ENCODE results near the gene HMG20A.

HMG20A gene

GRCh38 chr15:77426871-77427270 lies 6.2 kb downstream of the HMG20A start:
- no peak for DNase-seq

- DNase-seq: no peak
These were observed 9.5 kb downstream of the HMG20A start for GRCh38 chr15:77430213-77430612.

GRCh38 chr15:77430652-77431051 lies 10.0 kb downstream of the HMG20A start:
- DNase-seq: no peak

- no peak for DNase-seq
These were observed 16.1 kb downstream of the HMG20A start for GRCh38 chr15:77436822-77437221.

- no peak for DNase-seq
These were observed 16.6 kb downstream of the HMG20A start for GRCh38 chr15:77437264-77437663.

GRCh38 chr15:77440378-77440999 lies 19.8 kb downstream of the HMG20A start:
- no peak for DNase-seq

- no peak for DNase-seq
These were observed 26.2 kb downstream of the HMG20A start for GRCh38 chr15:77446840-77447390.

- DNase-seq: no peak
These were observed 33.6 kb downstream of the HMG20A start for GRCh38 chr15:77454265-77454664.

- no peak for DNase-seq
These were observed 34.3 kb downstream of the HMG20A start for GRCh38 chr15:77454951-77455350.

- DNase-seq: no peak
These were observed 35.1 kb downstream of the HMG20A start for GRCh38 chr15:77455696-77456321.

- no peak for DNase-seq
These were observed 36.1 kb downstream of the HMG20A start for GRCh38 chr15:77456746-77457145.

- no peak for DNase-seq
These were observed 36.7 kb downstream of the HMG20A start for GRCh38 chr15:77457191-77457904.

GRCh38 chr15:77457905-77458265 lies 37.2 kb downstream of the HMG20A start:
- no peak for DNase-seq

- no peak for DNase-seq
These were observed 38.3 kb downstream of the HMG20A start for GRCh38 chr15:77459031-77459430.

- no peak for DNase-seq
These were observed 40.8 kb downstream of the HMG20A start for GRCh38 chr15:77461486-77461885.

- no peak for DNase-seq
These were observed 43.6 kb downstream of the HMG20A start for GRCh38 chr15:77464129-77464865.

GRCh38 chr15:77466521-77466920 lies 45.8 kb downstream of the HMG20A start:
- DNase-seq: no peak

GRCh38 chr15:77468896-77469295 lies 48.2 kb downstream of the HMG20A start:
- DNase-seq: no peak

- no peak for DNase-seq
These were observed 49.5 kb downstream of the HMG20A start for GRCh38 chr15:77470235-77470634.

- DNase-seq: no peak
These were observed 52.6 kb downstream of the HMG20A start for GRCh38 chr15:77473328-77473727.

GRCh38 chr15:77474310-77474988 lies 53.8 kb downstream of the HMG20A start:
- no peak for DNase-seq

Data from anterior cingulate cortex (tissue), 58 donors.